ENCODE data around the gene SEMA3C.

The SEMA3C gene

GRCh38 chr7:80875537-80876120 lies 43.2 kb downstream of the SEMA3C start:
- H2AK5ac ChIP-seq (ENCODE audit: low read depth, low read length) = no peak overlapping the region
- no peak overlapping the region for H2BK12ac ChIP-seq (ENCODE audit: low read length)
- H2AFZ ChIP-seq (ENCODE audit: low read length) = no peak overlapping the region
- WGBS, 2 donors (ENCODE audit: extremely low coverage in 2 of 2, insufficient read length in 2 of 2, insufficient replicate concordance in 1 of 2) = no CpG with 5 or more reads among the region's 9 CpGs
- no peak overlapping the region for H3K4me3 ChIP-seq (ENCODE audit: low read length in 2 of 2)
- no peak overlapping the region for H4K8ac ChIP-seq (ENCODE audit: low read depth, low read length)
- H3K4me2 ChIP-seq (ENCODE audit: insufficient read depth, low read length, poor library complexity, severe bottlenecking) = no peak overlapping the region
- H3K9ac ChIP-seq (ENCODE audit: low read depth, low read length, poor library complexity) = no peak overlapping the region
- no peak overlapping the region for H3K27ac ChIP-seq (replicated peaks; ENCODE audit: low read length)
- no peak for DNase-seq (ENCODE audit: low spot score)
- no peak overlapping the region for H4K91ac ChIP-seq (ENCODE audit: low read depth, low read length, poor library complexity)
- no peaks in the 10 kb centered on the region for H3K79me1 ChIP-seq (ENCODE audit: low read depth, low read length)
- no peak overlapping the region for H2BK15ac ChIP-seq (ENCODE audit: low read length)
- H3K36me3 ChIP-seq (replicated peaks in 1 of 2; ENCODE audit: control insufficient read depth in 2 of 2, insufficient read depth in 2 of 2, low read length in 2 of 2) = no peaks in the 10 kb centered on the region
- no peak overlapping the region for H3K4ac ChIP-seq (ENCODE audit: low read length)
- H3K4me1 ChIP-seq (ENCODE audit: control insufficient read depth in 2 of 2, insufficient read depth in 1 of 2, low read depth in 1 of 2, low read length in 2 of 2) = peaks cover 3 to 7% of the 10 kb centered on the region in 2 donors
- no peak overlapping the region for H3K14ac ChIP-seq (ENCODE audit: low read length)
- no peak overlapping the region for H2BK120ac ChIP-seq (ENCODE audit: low read depth, low read length)
- no peaks in the 10 kb centered on the region for H3K9me3 ChIP-seq (replicated peaks in 1 of 2; ENCODE audit: control insufficient read depth in 2 of 2, insufficient read depth in 1 of 2, low read depth in 1 of 2, low read length in 2 of 2)
- no peaks in the 10 kb centered on the region for H3K27me3 ChIP-seq (ENCODE audit: control insufficient read depth in 3 of 3, insufficient read depth in 3 of 3, low read depth in 1 of 3, low read length in 3 of 3)
- no peak overlapping the region for H3K23ac ChIP-seq (ENCODE audit: low read depth, low read length, poor library complexity)
- H2BK5ac ChIP-seq (ENCODE audit: low read length) = no peak overlapping the region
- no peak overlapping the region for H3K18ac ChIP-seq (ENCODE audit: low read length)

GRCh38 chr7:80873140-80873539 lies 45.7 kb downstream of the SEMA3C start:
- H3K27me3 ChIP-seq (ENCODE audit: control insufficient read depth in 3 of 3, insufficient read depth in 3 of 3, low read depth in 1 of 3, low read length in 3 of 3) = no peaks in the 10 kb centered on the region

GRCh38 chr7:80871228-80871627 lies 47.6 kb downstream of the SEMA3C start:
- H3K23ac ChIP-seq (ENCODE audit: low read depth, low read length, poor library complexity) = no peak overlapping the region
- no peak overlapping the region for H3K4me2 ChIP-seq (ENCODE audit: insufficient read depth, low read length, poor library complexity, severe bottlenecking)
- H3K4ac ChIP-seq (ENCODE audit: low read length) = no peak overlapping the region
- no CpG with 5 or more reads among the region's 2 CpGs for WGBS, 2 donors (ENCODE audit: extremely low coverage in 2 of 2, insufficient read length in 2 of 2, insufficient replicate concordance in 1 of 2)
- H3K27me3 ChIP-seq (ENCODE audit: control insufficient read depth in 3 of 3, insufficient read depth in 3 of 3, low read depth in 1 of 3, low read length in 3 of 3) = no peaks in the 10 kb centered on the region
- no peak overlapping the region for H4K91ac ChIP-seq (ENCODE audit: low read depth, low read length, poor library complexity)
- no peak overlapping the region for H2BK5ac ChIP-seq (ENCODE audit: low read length)
- peaks cover 2 to 5% of the 10 kb centered on the region in 2 donors for H3K4me1 ChIP-seq (ENCODE audit: control insufficient read depth in 2 of 2, insufficient read depth in 1 of 2, low read depth in 1 of 2, low read length in 2 of 2)
- DNase-seq (ENCODE audit: low spot score) = no peak
- no peak overlapping the region for H3K18ac ChIP-seq (ENCODE audit: low read length)
- no peak overlapping the region for H3K14ac ChIP-seq (ENCODE audit: low read length)
- H2BK12ac ChIP-seq (ENCODE audit: low read length) = no peak overlapping the region
- H3K4me3 ChIP-seq (ENCODE audit: low read length in 2 of 2) = no peak overlapping the region
- no peak overlapping the region for H2AK5ac ChIP-seq (ENCODE audit: low read depth, low read length)
- no peak overlapping the region for H4K8ac ChIP-seq (ENCODE audit: low read depth, low read length)
- no peak overlapping the region for H2BK15ac ChIP-seq (ENCODE audit: low read length)
- no peak overlapping the region for H3K27ac ChIP-seq (replicated peaks; ENCODE audit: low read length)
- H3K9me3 ChIP-seq (replicated peaks in 1 of 2; ENCODE audit: control insufficient read depth in 2 of 2, insufficient read depth in 1 of 2, low read depth in 1 of 2, low read length in 2 of 2) = no peaks in the 10 kb centered on the region
- no peak overlapping the region for H3K9ac ChIP-seq (ENCODE audit: low read depth, low read length, poor library complexity)
- no peak overlapping the region for H2BK120ac ChIP-seq (ENCODE audit: low read depth, low read length)
- H3K79me1 ChIP-seq (ENCODE audit: low read depth, low read length) = no peaks in the 10 kb centered on the region
- no peak overlapping the region for H2AFZ ChIP-seq (ENCODE audit: low read length)
- no peaks in the 10 kb centered on the region for H3K36me3 ChIP-seq (replicated peaks in 1 of 2; ENCODE audit: control insufficient read depth in 2 of 2, insufficient read depth in 2 of 2, low read length in 2 of 2)

More at GRCh38 chr7:80873140-80873539, 45.7 kb downstream of the SEMA3C start:
- no peak overlapping the region for H3K18ac ChIP-seq (ENCODE audit: low read length)
- H3K79me1 ChIP-seq (ENCODE audit: low read depth, low read length) = no peaks in the 10 kb centered on the region
- H2AK5ac ChIP-seq (ENCODE audit: low read depth, low read length) = no peak overlapping the region
- H4K8ac ChIP-seq (ENCODE audit: low read depth, low read length) = no peak overlapping the region
- H2BK5ac ChIP-seq (ENCODE audit: low read length) = no peak overlapping the region
- no peak overlapping the region for H3K4me2 ChIP-seq (ENCODE audit: insufficient read depth, low read length, poor library complexity, severe bottlenecking)
- no peak overlapping the region for H2BK12ac ChIP-seq (ENCODE audit: low read length)
- no peak for DNase-seq (ENCODE audit: low spot score)
- H2AFZ ChIP-seq (ENCODE audit: low read length) = no peak overlapping the region
- H3K9me3 ChIP-seq (replicated peaks in 1 of 2; ENCODE audit: control insufficient read depth in 2 of 2, insufficient read depth in 1 of 2, low read depth in 1 of 2, low read length in 2 of 2) = no peaks in the 10 kb centered on the region
- no peak overlapping the region for H2BK120ac ChIP-seq (ENCODE audit: low read depth, low read length)
- no peak overlapping the region for H3K23ac ChIP-seq (ENCODE audit: low read depth, low read length, poor library complexity)
- no peak overlapping the region for H3K14ac ChIP-seq (ENCODE audit: low read length)
- H3K4me1 ChIP-seq (ENCODE audit: control insufficient read depth in 2 of 2, insufficient read depth in 1 of 2, low read depth in 1 of 2, low read length in 2 of 2) = peaks cover 2 to 5% of the 10 kb centered on the region in 2 donors
- no peak overlapping the region for H3K9ac ChIP-seq (ENCODE audit: low read depth, low read length, poor library complexity)
- WGBS, 2 donors (ENCODE audit: extremely low coverage in 2 of 2, insufficient read length in 2 of 2, insufficient replicate concordance in 1 of 2) = no CpG with 5 or more reads among the region's 5 CpGs
- H4K91ac ChIP-seq (ENCODE audit: low read depth, low read length, poor library complexity) = no peak overlapping the region
- no peak overlapping the region for H2BK15ac ChIP-seq (ENCODE audit: low read length)
- no peak overlapping the region for H3K4ac ChIP-seq (ENCODE audit: low read length)
- H3K4me3 ChIP-seq (ENCODE audit: low read length in 2 of 2) = no peak overlapping the region
- H3K27ac ChIP-seq (replicated peaks; ENCODE audit: low read length) = no peak overlapping the region
- no peaks in the 10 kb centered on the region for H3K36me3 ChIP-seq (replicated peaks in 1 of 2; ENCODE audit: control insufficient read depth in 2 of 2, insufficient read depth in 2 of 2, low read length in 2 of 2)

- Histone ChIP-seq H3K36me3 (replicated peaks in 1 of 2; ENCODE audit: control insufficient read depth in 2 of 2, insufficient read depth in 2 of 2, low read length in 2 of 2) (no peaks in the 10 kb centered on the region), H2AK5ac (ENCODE audit: low read depth, low read length) (no peak overlapping the region), H2BK5ac (ENCODE audit: low read length) (no peak overlapping the region), H3K4me1 (ENCODE audit: control insufficient read depth in 2 of 2, insufficient read depth in 1 of 2, low read depth in 1 of 2, low read length in 2 of 2) (peaks cover 2 to 5% of the 10 kb centered on the region in 2 donors), H2BK12ac (ENCODE audit: low read length) (no peak overlapping the region), H3K14ac (ENCODE audit: low read length) (no peak overlapping the region), H3K79me1 (ENCODE audit: low read depth, low read length) (no peaks in the 10 kb centered on the region), H3K4me3 (ENCODE audit: low read length in 2 of 2) (no peak overlapping the region), H3K4ac (ENCODE audit: low read length) (no peak overlapping the region), H2AFZ (ENCODE audit: low read length) (peak overlapping the region; percentile 25), H3K23ac (ENCODE audit: low read depth, low read length, poor library complexity) (no peak overlapping the region), H3K4me2 (ENCODE audit: insufficient read depth, low read length, poor library complexity, severe bottlenecking) (no peak overlapping the region), H2BK120ac (ENCODE audit: low read depth, low read length) (no peak overlapping the region), H2BK15ac (ENCODE audit: low read length) (no peak overlapping the region), H3K9ac (ENCODE audit: low read depth, low read length, poor library complexity) (no peak overlapping the region), H3K27ac (replicated peaks; ENCODE audit: low read length) (no peak overlapping the region), H4K8ac (ENCODE audit: low read depth, low read length) (no peak overlapping the region), H3K18ac (ENCODE audit: low read length) (no peak overlapping the region), H4K91ac (ENCODE audit: low read depth, low read length, poor library complexity) (no peak overlapping the region), H3K27me3 (ENCODE audit: control insufficient read depth in 3 of 3, insufficient read depth in 3 of 3, low read depth in 1 of 3, low read length in 3 of 3) (no peaks in the 10 kb centered on the region), H3K9me3 (replicated peaks in 1 of 2; ENCODE audit: control insufficient read depth in 2 of 2, insufficient read depth in 1 of 2, low read depth in 1 of 2, low read length in 2 of 2) (no peaks in the 10 kb centered on the region)
- DNase-seq (ENCODE audit: low spot score) = no peak
- no CpG with 5 or more reads among the region's 4 CpGs for WGBS, 2 donors (ENCODE audit: extremely low coverage in 2 of 2, insufficient read length in 2 of 2, insufficient replicate concordance in 1 of 2)
Measured at GRCh38 chr7:80870813-80871212, 48.0 kb downstream of the SEMA3C start.
